Activated CD8-positive, alpha-beta T cell treated with anti-CD3 and anti-CD28 coated beads, Interleukin-2, amount 10 ng/mL, durations not matched to agents 7 days and 5 days (primary cell): ENCODE data around the gene PPP1R9A. TPM values are rescaled to one million over a fixed set of nuclear protein-coding genes. Genes with fewer than 3 reads are reported as not detected.

Experiments used
- ATAC-seq: fragments of 150-1000 bp; cut with Tn5 transposase; one replicate; pipeline ENCODE4 v1.10.0; 2021; ENCODE audit warnings: moderate library complexity
- CTCF ChIA-PET: fragments of 350-600 bp; sonication (Branson Sonifier 250); formaldehyde crosslinking; loops from one replicate; lab custom pipeline; 2021; ENCODE audit warnings: antibody characterized with exemption; lab: Charles Lee
- POLR2A ChIA-PET: fragments of 350-600 bp; sonication (Branson Sonifier 250); formaldehyde crosslinking; loops from one replicate; lab custom pipeline; 2021; ENCODE audit warnings: antibody characterized with exemption; lab: Charles Lee
- DNase-seq: peaks from one replicate; pipeline ENCODE4 v3.0.0-alpha.2; 2020
- H3K27ac Mint-ChIP-seq: one replicate; pipeline ENCODE4 v1.8.0; 2021; ENCODE audit warnings: mild to moderate bottlenecking, mixed read lengths
- H3K27me3 Mint-ChIP-seq: one replicate; pipeline ENCODE4 v1.8.0; 2021; ENCODE audit warnings: low read depth, mixed read lengths
- H3K36me3 Mint-ChIP-seq: one replicate; pipeline ENCODE4 v1.8.0; 2021; ENCODE audit warnings: low read depth, mixed read lengths
- H3K4me1 Mint-ChIP-seq: one replicate; pipeline ENCODE4 v1.8.0; 2021; ENCODE audit warnings: low read depth, mixed read lengths
- H3K4me3 Mint-ChIP-seq: one replicate; pipeline ENCODE4 v1.8.0; 2021; ENCODE audit warnings: mild to moderate bottlenecking, mixed read lengths
- H3K9me3 Mint-ChIP-seq: one replicate; pipeline ENCODE4 v1.8.0; 2022; ENCODE audit warnings: mixed read lengths; ENCODE audit not compliant: insufficient read depth
- total RNA-seq, 2 experiments: library from RNA; stranded (reverse); gene quantifications; one replicate each; pipeline ENCODE4 v1.2.3, GENCODE V29; 2021

PPP1R9A gene
- total RNA-seq, 2 experiments from 2014 or later, result not detected

- DNase-seq (no peak), ATAC-seq (no peak)
- Mint-ChIP-seq H3K9me3 (peaks cover 4% of the 10 kb centered on the region), H3K27me3 (no peaks in the 10 kb centered on the region), H3K27ac (no peak overlapping the region), H3K36me3 (no peaks in the 10 kb centered on the region), H3K4me1 (no peaks in the 10 kb centered on the region), H3K4me3 (no peak overlapping the region)
- ChIA-PET POLR2A (no interaction called here), CTCF (no interaction called here)
Measured at GRCh38 chr7:94893661-94894060, 13.7 kb upstream of the PPP1R9A start.

GRCh38 chr7:94897541-94897940 lies 9.9 kb upstream of the PPP1R9A start:
- ChIA-PET POLR2A (no interaction called here), CTCF (no interaction called here)
- H3K36me3 Mint-ChIP-seq, result no peaks in the 10 kb centered on the region
- H3K4me1 Mint-ChIP-seq, result no peaks in the 10 kb centered on the region
- no peak overlapping the region for H3K27ac Mint-ChIP-seq
- no peaks in the 10 kb centered on the region for H3K27me3 Mint-ChIP-seq
- H3K4me3 Mint-ChIP-seq, result no peak overlapping the region
- DNase-seq (no peak), ATAC-seq (no peak)
- peaks cover 4% of the 10 kb centered on the region for H3K9me3 Mint-ChIP-seq

- Mint-ChIP-seq H3K4me3 (no peak overlapping the region), H3K27me3 (no peaks in the 10 kb centered on the region), H3K36me3 (no peaks in the 10 kb centered on the region), H3K27ac (no peak overlapping the region), H3K4me1 (no peaks in the 10 kb centered on the region), H3K9me3 (peaks cover 4% of the 10 kb centered on the region)
- DNase-seq (no peak), ATAC-seq (no peak)
- ChIA-PET POLR2A (no interaction called here), CTCF (no interaction called here)
Measured at GRCh38 chr7:94898340-94898739, 9.1 kb upstream of the PPP1R9A start.

- no peak overlapping the region for H3K27ac Mint-ChIP-seq
- no peaks in the 10 kb centered on the region for H3K36me3 Mint-ChIP-seq
- peaks cover 7% of the 10 kb centered on the region for H3K27me3 Mint-ChIP-seq
- H3K4me1 Mint-ChIP-seq, result no peaks in the 10 kb centered on the region
- ATAC-seq (no peak), DNase-seq (no peak)
- ChIA-PET CTCF (interaction anchor here (1.0 kb wide), 1 partner anchor 10 kb away, joined by 4 read pairs; no protein-coding TSS in a partner anchor), POLR2A (no interaction called here)
- no peak overlapping the region for H3K4me3 Mint-ChIP-seq
- H3K9me3 Mint-ChIP-seq, result no peaks in the 10 kb centered on the region
Measured at GRCh38 chr7:94901981-94902380, 5.4 kb upstream of the PPP1R9A start.

GRCh38 chr7:94903971-94904370 lies 3.4 kb upstream of the PPP1R9A start:
- no peak for ATAC-seq
- POLR2A ChIA-PET, result no interaction called here
- CTCF ChIA-PET, result no interaction called here

GRCh38 chr7:94904982-94905381 lies 2.4 kb upstream of the PPP1R9A start:
- no peak for DNase-seq
- ATAC-seq, result no peak
- Mint-ChIP-seq H3K36me3 (no peaks in the 10 kb centered on the region), H3K4me3 (no peak overlapping the region), H3K4me1 (peaks cover 4% of the 10 kb centered on the region), H3K27ac (no peak overlapping the region), H3K9me3 (no peaks in the 10 kb centered on the region), H3K27me3 (peaks cover 26% of the 10 kb centered on the region)
- CTCF ChIA-PET, result no interaction called here
- POLR2A ChIA-PET, result no interaction called here

More at GRCh38 chr7:94903971-94904370, 3.4 kb upstream of the PPP1R9A start:
- no peak overlapping the region for H3K27ac Mint-ChIP-seq
- H3K4me3 Mint-ChIP-seq, result no peak overlapping the region
- H3K36me3 Mint-ChIP-seq, result no peaks in the 10 kb centered on the region
- no peaks in the 10 kb centered on the region for H3K9me3 Mint-ChIP-seq
- peaks cover 4% of the 10 kb centered on the region for H3K4me1 Mint-ChIP-seq
- DNase-seq, result no peak
- H3K27me3 Mint-ChIP-seq, result peaks cover 20% of the 10 kb centered on the region

- Mint-ChIP-seq H3K36me3 (no peaks in the 10 kb centered on the region), H3K4me1 (peaks cover 4% of the 10 kb centered on the region), H3K4me3 (no peak overlapping the region), H3K27ac (no peak overlapping the region), H3K9me3 (no peaks in the 10 kb centered on the region), H3K27me3 (peaks cover 36% of the 10 kb centered on the region)
- no peak for DNase-seq
- ChIA-PET CTCF (no interaction called here), POLR2A (no interaction called here)
- ATAC-seq, result no peak
Measured at GRCh38 chr7:94906065-94906851, 1.1 kb upstream of the PPP1R9A start.

- POLR2A ChIA-PET, result no interaction called here
- H3K27ac Mint-ChIP-seq, result no peak overlapping the region
- H3K4me1 Mint-ChIP-seq, result peaks cover 4% of the 10 kb centered on the region
- no peaks in the 10 kb centered on the region for H3K36me3 Mint-ChIP-seq
- H3K27me3 Mint-ChIP-seq, result peaks cover 38% of the 10 kb centered on the region
- no peaks in the 10 kb centered on the region for H3K9me3 Mint-ChIP-seq
- ATAC-seq (peak; percentile 36), DNase-seq (no peak)
- CTCF ChIA-PET, result no interaction called here
- H3K4me3 Mint-ChIP-seq, result no peak overlapping the region
Measured at GRCh38 chr7:94907811-94908322, 473 bp downstream of the PPP1R9A start.

GRCh38 chr7:94908323-94909178 lies 1.2 kb downstream of the PPP1R9A start:
- no peak for DNase-seq
- Mint-ChIP-seq H3K4me3 (no peak overlapping the region), H3K27me3 (peaks cover 38% of the 10 kb centered on the region), H3K4me1 (peaks cover 4% of the 10 kb centered on the region), H3K27ac (no peak overlapping the region), H3K9me3 (no peaks in the 10 kb centered on the region), H3K36me3 (no peaks in the 10 kb centered on the region)
- no peak for ATAC-seq
- CTCF ChIA-PET, result no interaction called here
- POLR2A ChIA-PET, result no interaction called here

- no peaks in the 10 kb centered on the region for H3K9me3 Mint-ChIP-seq
- H3K36me3 Mint-ChIP-seq, result no peaks in the 10 kb centered on the region
- H3K27ac Mint-ChIP-seq, result no peak overlapping the region
- no peak for ATAC-seq
- peaks cover 38% of the 10 kb centered on the region for H3K27me3 Mint-ChIP-seq
- CTCF ChIA-PET, result no interaction called here
- H3K4me1 Mint-ChIP-seq, result peaks cover 4% of the 10 kb centered on the region
- no peak for DNase-seq
- POLR2A ChIA-PET, result no interaction called here
- no peak overlapping the region for H3K4me3 Mint-ChIP-seq
Measured at GRCh38 chr7:94909179-94909466, 1.7 kb downstream of the PPP1R9A start.

- no peak for ATAC-seq
- Mint-ChIP-seq H3K36me3 (no peaks in the 10 kb centered on the region), H3K4me3 (no peak overlapping the region), H3K9me3 (no peaks in the 10 kb centered on the region), H3K27me3 (peaks cover 30% of the 10 kb centered on the region), H3K4me1 (peaks cover 4% of the 10 kb centered on the region), H3K27ac (no peak overlapping the region)
- DNase-seq, result no peak
- CTCF ChIA-PET, result interaction anchor here (1.5 kb wide), 1 partner anchor 10 kb away, joined by 4 read pairs; no protein-coding TSS in a partner anchor
- POLR2A ChIA-PET, result no interaction called here
Measured at GRCh38 chr7:94912085-94912484, 4.7 kb downstream of the PPP1R9A start.

- CTCF ChIA-PET, result no interaction called here
- H3K9me3 Mint-ChIP-seq, result no peaks in the 10 kb centered on the region
Measured at GRCh38 chr7:94913391-94913790, 6.0 kb downstream of the PPP1R9A start.

More at GRCh38 chr7:94913391-94913790, 6.0 kb downstream of the PPP1R9A start:
- no peak overlapping the region for H3K4me3 Mint-ChIP-seq
- ATAC-seq (no peak), DNase-seq (no peak)
- no peak overlapping the region for H3K27ac Mint-ChIP-seq
- peaks cover 24% of the 10 kb centered on the region for H3K27me3 Mint-ChIP-seq
- no peaks in the 10 kb centered on the region for H3K36me3 Mint-ChIP-seq
- peaks cover under 1% of the 10 kb centered on the region for H3K4me1 Mint-ChIP-seq
- POLR2A ChIA-PET, result no interaction called here
